BJ (cell line): ENCODE measurements around the gene CEP170. TPM values are rescaled to one million over a fixed set of nuclear protein-coding genes. Genes with fewer than 3 reads are reported as not detected.
A peak's percentile ranks its signal among the peaks of the same experiment; 100 is the strongest.
"Not testable (repeated sequence)": the region's sequence is repeated elsewhere in the genome, so short reads cannot be mapped to it uniquely, and the experiment has no call there.

Experiments
- CTCF ChIA-PET: fragments of 350-600 bp; formaldehyde crosslinking; extraction: SDS; loops from one replicate; lab custom pipeline; 2021; ENCODE audit warnings: antibody characterized with exemption, inconsistent platforms; lab: Yijun Ruan, JAX
- POLR2A ChIA-PET: fragments of 300-600 bp; sonication (Branson Sonifier 250); formaldehyde crosslinking; extraction: SDS; loops from one replicate; lab custom pipeline; 2021; ENCODE audit warnings: antibody characterized with exemption; lab: Charles Lee
- DNase-seq: peaks from one replicate; pipeline ENCODE4 v3.0.0-alpha.2; 2011; ENCODE audit warnings: low read depth
- H3K27me3 ChIP-seq: 2 replicates; pipeline ENCODE4 v1.6.0; 2011; ENCODE audit warnings: low read length; ENCODE audit not compliant: control insufficient read depth, insufficient read depth
- H3K36me3 ChIP-seq: 2 replicates; pipeline ENCODE4 v1.5.1; 2011; ENCODE audit warnings: low read length; ENCODE audit not compliant: control insufficient read depth, insufficient read depth
- H3K4me3 ChIP-seq: 2 replicates; pipeline ENCODE4 v1.5.1; 2011; ENCODE audit warnings: low read depth, mild to moderate bottlenecking, control low read depth, low read length
- polyA plus RNA-seq: library from polyadenylated mRNA; depleted of rRNA; stranded (reverse); fragments of >200 nt; gene quantifications from 2 replicates; pipeline ENCODE4 v1.2.3, GENCODE V29; 2011
- TF ChIP-seq, protein P1 (sequence below): IDR thresholded peaks from 2 replicates; pipeline ENCODE4 v1.5.1; 2011; ENCODE audit warnings: low read depth, mild to moderate bottlenecking, control low read depth, inconsistent platforms, low read length, moderate library complexity; ENCODE audit not compliant: insufficient read depth

Gene CEP170
- polyA plus RNA-seq, 1 experiment, result 42.0 TPM

DNA sequence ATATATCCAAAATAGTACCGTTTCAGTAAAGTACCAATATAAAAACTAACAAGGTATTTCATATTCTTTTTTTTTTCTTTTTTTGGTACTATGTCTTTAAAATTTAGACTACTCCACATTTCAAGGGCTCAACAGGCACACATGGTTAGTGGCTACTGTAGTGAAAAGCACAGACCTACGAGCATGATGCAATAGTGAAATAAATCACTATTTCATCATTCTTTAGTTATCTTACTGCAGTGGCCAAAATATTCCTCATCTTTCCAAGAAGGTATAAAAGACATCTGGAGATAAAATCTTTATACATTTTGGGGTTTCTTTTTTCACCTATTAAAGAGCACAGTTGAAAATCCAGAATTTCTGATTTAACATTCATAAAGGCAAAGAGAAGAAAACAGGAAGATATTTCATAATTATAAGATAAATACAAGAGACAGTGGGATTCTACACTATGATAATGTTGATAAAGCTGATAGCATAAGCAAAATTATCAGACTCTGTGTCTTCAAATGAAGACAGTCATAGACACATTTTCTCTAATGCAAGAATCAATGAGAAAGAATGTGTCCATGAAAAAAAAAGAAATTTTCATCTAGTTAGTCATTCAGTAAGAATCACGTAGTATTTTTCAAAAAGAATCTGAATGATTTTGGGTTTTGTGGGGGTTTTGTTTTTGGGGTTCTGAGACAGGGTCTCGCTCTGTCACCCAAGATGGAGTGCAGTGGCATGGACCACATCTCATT is 41.9 kb downstream of the CEP170 start:
- CTCF ChIA-PET, result no interaction called here
- H3K4me3 ChIP-seq, result no peak overlapping the region

DNA sequence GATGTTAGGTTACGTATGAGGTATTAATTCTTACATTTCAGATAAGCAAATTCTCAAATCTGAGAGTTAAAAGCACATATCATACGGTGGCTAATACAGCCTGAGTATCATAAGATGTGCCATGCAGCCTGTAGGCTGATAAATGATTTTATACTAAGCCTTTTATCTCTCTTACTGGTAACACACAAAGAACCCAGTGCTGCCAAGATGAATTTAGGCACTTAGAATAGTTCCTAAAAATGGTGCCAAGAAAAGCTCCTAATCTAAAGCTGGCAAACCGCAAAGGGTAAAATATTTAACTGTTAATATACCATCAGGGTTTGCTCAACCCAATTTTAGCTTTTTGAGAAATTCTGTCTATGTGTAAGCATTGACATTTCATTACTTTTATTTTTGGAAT is 43.1 kb downstream of the CEP170 start:
- DNase-seq, H3K4me3 ChIP-seq, H3K27me3 ChIP-seq, CTCF ChIA-PET, H3K36me3 ChIP-seq, POLR2A ChIA-PET: not testable (repeated sequence)

More for the DNA sequence above, 41.9 kb downstream of the CEP170 start:
- peak; percentile 57 for DNase-seq
- H3K36me3 ChIP-seq, result peaks cover 3% of the 10 kb centered on the region
- POLR2A ChIA-PET, result no interaction called here
- H3K27me3 ChIP-seq, result no peaks in the 10 kb centered on the region
- TF ChIP-seq, protein P1, sequence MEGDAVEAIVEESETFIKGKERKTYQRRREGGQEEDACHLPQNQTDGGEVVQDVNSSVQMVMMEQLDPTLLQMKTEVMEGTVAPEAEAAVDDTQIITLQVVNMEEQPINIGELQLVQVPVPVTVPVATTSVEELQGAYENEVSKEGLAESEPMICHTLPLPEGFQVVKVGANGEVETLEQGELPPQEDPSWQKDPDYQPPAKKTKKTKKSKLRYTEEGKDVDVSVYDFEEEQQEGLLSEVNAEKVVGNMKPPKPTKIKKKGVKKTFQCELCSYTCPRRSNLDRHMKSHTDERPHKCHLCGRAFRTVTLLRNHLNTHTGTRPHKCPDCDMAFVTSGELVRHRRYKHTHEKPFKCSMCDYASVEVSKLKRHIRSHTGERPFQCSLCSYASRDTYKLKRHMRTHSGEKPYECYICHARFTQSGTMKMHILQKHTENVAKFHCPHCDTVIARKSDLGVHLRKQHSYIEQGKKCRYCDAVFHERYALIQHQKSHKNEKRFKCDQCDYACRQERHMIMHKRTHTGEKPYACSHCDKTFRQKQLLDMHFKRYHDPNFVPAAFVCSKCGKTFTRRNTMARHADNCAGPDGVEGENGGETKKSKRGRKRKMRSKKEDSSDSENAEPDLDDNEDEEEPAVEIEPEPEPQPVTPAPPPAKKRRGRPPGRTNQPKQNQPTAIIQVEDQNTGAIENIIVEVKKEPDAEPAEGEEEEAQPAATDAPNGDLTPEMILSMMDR, result no peak

DNA sequence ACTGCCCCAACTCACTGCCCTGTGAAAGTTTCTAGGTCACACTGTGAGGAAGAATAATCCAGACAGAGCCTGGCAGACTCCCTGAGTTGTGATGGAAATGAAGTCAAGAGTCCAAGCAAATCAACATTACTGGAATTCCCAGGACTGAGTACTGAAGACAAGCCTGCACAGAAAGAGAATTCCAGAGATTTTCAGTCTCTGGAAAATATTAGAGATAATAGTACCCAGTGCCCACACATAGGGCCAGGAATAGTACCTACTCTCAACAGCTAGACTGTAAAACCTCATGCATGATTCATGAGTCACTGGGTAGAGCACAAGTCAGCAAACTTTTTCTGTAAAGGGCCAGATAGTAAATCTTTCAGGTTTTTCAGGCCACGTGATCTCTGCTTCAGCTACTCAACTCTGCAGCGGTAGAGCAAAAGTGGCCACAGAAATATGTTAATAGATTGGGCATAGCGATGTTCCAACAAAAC is 50.0 kb downstream of the CEP170 start:
- CTCF ChIA-PET, H3K36me3 ChIP-seq, H3K4me3 ChIP-seq, POLR2A ChIA-PET, DNase-seq, H3K27me3 ChIP-seq: not testable (repeated sequence)

DNA sequence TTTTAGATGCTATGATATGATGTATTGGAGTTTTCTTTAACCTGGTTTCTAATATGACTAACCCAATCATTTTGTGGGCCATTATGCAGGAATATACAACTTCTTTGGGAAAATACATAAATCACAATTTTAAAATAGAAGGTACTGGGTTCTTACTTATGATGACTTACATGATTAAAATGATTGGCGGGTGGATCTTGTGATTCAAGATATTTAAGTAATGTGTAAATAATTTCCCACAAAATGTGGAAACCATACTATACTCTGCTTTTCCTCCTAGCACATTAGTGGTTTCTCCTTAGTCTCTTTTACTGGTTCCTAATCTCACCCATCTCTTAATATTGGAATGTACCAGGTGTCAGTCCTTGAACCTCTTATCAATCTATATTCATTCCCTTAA is 50.7 kb downstream of the CEP170 start:
- H3K36me3 ChIP-seq, H3K27me3 ChIP-seq, POLR2A ChIA-PET, DNase-seq, CTCF ChIA-PET, H3K4me3 ChIP-seq: not testable (repeated sequence)

DNA sequence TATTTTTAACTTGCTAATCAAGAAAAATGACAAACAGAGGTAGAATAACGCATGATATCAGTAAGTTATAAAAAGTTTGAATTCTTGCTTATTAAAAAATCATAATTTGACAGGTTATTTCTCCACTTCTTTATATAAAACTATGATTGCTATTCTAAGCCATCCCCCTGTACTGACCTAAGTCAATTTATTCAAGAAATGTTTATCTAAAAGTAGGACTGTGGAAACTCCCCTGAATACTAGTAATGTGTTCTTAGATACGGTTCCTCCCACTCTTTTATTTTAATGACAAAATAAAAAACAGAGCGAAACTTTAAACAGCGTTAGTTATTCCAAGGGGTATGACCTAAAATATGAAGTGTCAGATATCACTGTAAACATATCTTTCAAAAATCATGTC is 51.9 kb downstream of the CEP170 start:
- DNase-seq, POLR2A ChIA-PET, H3K27me3 ChIP-seq, CTCF ChIA-PET, H3K4me3 ChIP-seq, H3K36me3 ChIP-seq: not testable (repeated sequence)

DNA sequence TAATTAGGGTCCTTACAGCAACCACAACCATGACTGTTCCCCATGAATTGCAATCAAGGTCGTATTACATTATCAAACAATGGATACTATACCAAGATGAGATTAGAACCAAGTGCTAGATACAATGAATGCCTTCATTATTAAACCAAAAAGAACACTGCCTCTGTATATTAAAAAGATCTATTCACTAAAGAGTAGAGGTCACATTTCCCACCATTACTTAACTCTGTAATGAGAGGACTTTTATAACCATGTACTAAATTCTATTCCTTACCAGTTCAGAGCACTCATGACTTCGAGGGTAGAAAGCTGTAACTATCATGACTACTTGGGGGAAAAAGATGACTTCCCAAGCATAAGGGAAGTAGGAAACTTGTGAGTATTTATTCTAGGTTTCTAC is 53.8 kb downstream of the CEP170 start:
- CTCF ChIA-PET, DNase-seq, POLR2A ChIA-PET, H3K27me3 ChIP-seq, H3K4me3 ChIP-seq, H3K36me3 ChIP-seq: not testable (repeated sequence)

DNA sequence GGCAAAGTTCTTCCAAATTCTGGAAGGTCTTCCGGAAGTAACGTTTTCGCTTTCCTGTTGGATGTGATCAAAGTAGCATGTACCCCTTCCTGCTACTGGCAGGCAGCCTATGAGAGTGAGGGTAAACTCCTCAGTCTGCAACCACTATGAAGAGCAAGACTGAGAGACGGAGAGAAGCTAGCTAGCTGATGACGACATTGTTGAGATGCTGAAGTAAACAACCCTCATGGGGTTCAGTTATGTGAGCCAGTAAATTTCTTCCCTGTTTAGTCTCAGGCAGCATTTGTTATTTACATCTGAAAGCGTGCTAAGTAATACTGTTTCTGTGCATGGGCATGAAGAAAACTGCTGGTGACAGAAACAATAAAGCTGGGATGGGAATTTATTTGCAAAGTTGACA is 57.6 kb downstream of the CEP170 start:
- CTCF ChIA-PET, H3K36me3 ChIP-seq, DNase-seq, POLR2A ChIA-PET, H3K4me3 ChIP-seq, H3K27me3 ChIP-seq: not testable (repeated sequence)

DNA sequence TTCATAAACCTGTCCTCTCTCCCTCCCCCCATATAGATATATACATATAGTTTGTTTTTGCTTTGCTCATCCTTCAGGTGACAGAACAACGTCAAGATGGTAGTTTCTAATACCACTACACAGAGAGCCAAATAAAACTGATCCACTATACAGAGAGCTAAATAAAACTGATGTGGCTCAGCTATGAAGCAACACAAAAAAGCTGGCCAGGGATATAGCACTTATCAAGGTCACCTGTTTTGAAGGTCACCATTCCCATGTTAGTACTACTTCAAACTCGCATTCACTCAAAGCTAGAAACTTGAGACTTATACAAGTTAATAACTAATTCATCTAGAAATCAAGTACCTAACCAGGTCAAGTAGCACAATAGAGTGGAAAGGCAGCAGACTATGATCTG is 61.8 kb downstream of the CEP170 start:
- CTCF ChIA-PET, H3K4me3 ChIP-seq, DNase-seq, POLR2A ChIA-PET, H3K36me3 ChIP-seq, H3K27me3 ChIP-seq: not testable (repeated sequence)

DNA sequence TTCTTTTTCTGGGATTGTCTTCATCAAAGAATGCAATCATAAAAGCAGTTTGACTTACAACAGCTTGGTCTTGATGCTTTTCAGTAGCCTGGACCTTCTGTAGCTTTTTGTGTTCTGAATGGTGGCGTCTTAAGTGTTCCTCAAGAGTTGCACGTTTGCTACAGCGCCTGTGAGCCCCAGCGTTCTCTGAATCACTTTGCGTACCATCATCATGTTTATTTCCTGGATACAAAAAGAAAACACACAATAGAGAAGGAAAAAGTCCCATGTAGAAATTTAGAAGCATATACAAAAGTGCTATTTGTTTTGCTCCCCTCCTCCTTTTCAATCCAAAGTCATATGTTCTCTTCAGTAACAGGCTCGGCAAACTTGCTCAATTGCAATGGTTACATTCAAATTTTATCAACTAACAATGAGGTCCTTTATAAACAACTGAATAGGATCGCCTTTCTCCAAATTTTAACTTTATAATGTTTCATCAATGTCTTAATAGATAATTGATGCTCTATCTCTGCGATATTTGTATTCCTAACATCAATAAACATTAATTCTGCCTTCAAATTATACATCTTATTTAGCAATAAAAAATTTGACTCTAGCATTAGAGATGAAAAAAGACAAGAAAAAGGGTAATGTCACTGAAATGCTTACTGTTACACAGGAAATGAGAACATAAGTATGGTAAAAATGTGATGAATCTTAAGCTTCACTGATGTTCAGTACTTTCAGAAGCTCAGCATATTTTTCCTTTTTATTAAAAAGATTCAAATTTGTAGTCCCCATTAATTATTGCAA is 68.7 kb downstream of the CEP170 start:
- POLR2A ChIA-PET, H3K36me3 ChIP-seq, H3K27me3 ChIP-seq, DNase-seq, H3K4me3 ChIP-seq: not testable (repeated sequence)
- CTCF ChIA-PET, result interaction anchor here (0.7 kb wide), 1 partner anchor 91 kb away, joined by 3 read pairs; no protein-coding TSS in a partner anchor

DNA sequence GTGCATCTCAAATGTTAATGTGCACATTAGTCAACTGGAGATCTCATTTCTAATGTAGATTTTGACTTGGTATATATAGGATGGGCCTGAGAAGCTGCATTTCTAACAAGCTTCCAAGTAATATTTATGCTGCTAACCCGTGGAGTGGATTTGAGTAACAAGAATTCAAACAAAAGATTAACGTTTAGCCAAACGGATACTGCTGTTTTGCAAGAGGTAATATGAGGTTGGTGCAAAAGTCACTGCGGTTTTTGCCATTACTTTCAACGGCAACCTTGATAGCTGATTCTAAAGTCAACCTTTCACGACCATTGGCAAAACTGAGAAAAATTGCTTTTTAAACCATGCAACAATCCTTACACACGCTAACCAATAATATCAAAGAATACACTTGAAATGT is 70.3 kb downstream of the CEP170 start:
- H3K4me3 ChIP-seq, H3K27me3 ChIP-seq, CTCF ChIA-PET, H3K36me3 ChIP-seq, POLR2A ChIA-PET, DNase-seq: not testable (repeated sequence)

DNA sequence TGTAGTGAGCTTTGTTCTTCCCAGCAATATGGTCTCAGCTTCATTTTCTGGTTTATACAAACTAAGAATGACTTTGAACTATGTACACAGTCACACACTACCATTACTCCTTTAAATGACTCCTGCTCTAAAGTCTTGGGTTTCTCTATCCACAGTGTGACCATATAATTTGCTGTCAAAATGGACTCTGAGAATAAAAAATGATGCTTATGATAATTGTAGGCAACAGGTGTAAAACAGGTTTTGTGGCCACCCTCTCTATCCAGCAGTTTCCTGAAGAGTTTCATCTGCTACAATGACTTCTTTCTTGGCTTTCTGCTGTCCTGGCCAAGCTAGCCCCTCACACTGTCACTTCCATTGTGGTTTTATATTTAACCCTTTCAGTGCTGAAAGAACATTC is 71.4 kb downstream of the CEP170 start:
- POLR2A ChIA-PET, H3K27me3 ChIP-seq, CTCF ChIA-PET, DNase-seq, H3K36me3 ChIP-seq, H3K4me3 ChIP-seq: not testable (repeated sequence)

DNA sequence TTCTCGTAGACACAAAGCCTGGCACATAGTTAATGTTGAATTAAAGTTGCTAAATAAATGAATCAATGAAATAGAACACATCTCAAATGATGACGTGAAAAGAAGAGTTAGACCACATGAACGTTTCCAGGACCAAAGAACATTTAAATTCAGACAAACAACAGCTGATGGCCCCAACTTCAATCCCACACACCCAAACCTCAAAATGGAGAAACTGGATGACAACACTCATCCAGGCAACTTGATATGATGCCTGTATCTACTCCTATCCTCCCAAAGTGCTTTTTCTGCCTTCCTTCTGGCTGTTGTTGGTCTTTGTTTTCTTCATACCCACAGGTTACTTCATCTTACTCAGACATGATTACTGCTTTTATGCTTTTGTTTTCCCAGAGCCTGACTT is 71.9 kb downstream of the CEP170 start:
- H3K36me3 ChIP-seq, H3K4me3 ChIP-seq, POLR2A ChIA-PET, H3K27me3 ChIP-seq, CTCF ChIA-PET: not testable (repeated sequence)
- peak; percentile 7 for DNase-seq
